AG04449 (cell line): ENCODE measurements around the gene STARD5.

Experiments
- CTCF ChIA-PET: fragments of 350-600 bp; formaldehyde crosslinking; extraction: SDS; loops from one replicate; lab custom pipeline; 2021; ENCODE audit warnings: antibody characterized with exemption; lab: Yijun Ruan, JAX
- POLR2A ChIA-PET: fragments of 400-600, 350-600 bp; formaldehyde crosslinking; extraction: SDS; loops from one replicate; lab custom pipeline; 2020; ENCODE audit warnings: antibody characterized with exemption, inconsistent platforms; lab: Yijun Ruan, JAX
- DNase-seq: peaks from one replicate; pipeline ENCODE4 v3.0.0-alpha.2; 2010; ENCODE audit warnings: low read depth, low spot score
- H3K4me3 ChIP-seq: 2 replicates; pipeline ENCODE4 v1.5.1; 2011; ENCODE audit warnings: low read depth, mild to moderate bottlenecking, control low read depth, low read length
- CTCF ChIP-seq: IDR thresholded peaks from one replicate; pipeline ENCODE4 v1.5.1; 2011; ENCODE audit warnings: mild to moderate bottlenecking, moderate library complexity, low read length, control low read depth, inconsistent platforms; ENCODE audit not compliant: insufficient read depth; ENCODE audit errors: missing control alignments

Gene STARD5

GRCh38 chr15:81297147-81297572 lies 26.8 kb downstream of the STARD5 start:
- no peak overlapping the region for H3K4me3 ChIP-seq

GRCh38 chr15:81296673-81297072 lies 27.3 kb downstream of the STARD5 start:
- TF ChIP-seq CTCF = no peak
- ChIA-PET CTCF (interaction anchor here (0.8 to 3.3 kb wide), 5 partner anchors 18 to 193 kb away, joined by 3 to 15 read pairs (median 3); no protein-coding TSS in a partner anchor), POLR2A (no interaction called here)
- no peak for DNase-seq
- no peak overlapping the region for H3K4me3 ChIP-seq

More at GRCh38 chr15:81297147-81297572, 26.8 kb downstream of the STARD5 start:
- no peak for TF ChIP-seq CTCF
- CTCF ChIA-PET = interaction anchor here (0.8 to 3.3 kb wide), 4 partner anchors 20 to 193 kb away, joined by 3 to 15 read pairs (median 3); no protein-coding TSS in a partner anchor
- POLR2A ChIA-PET = no interaction called here
- DNase-seq = no peak

- ChIA-PET CTCF (interaction anchor here (0.9 to 3.3 kb wide), 3 partner anchors 18 to 193 kb away, joined by 3 to 15 read pairs (median 4); no protein-coding TSS in a partner anchor), POLR2A (no interaction called here)
- no peak for DNase-seq
- H3K4me3 ChIP-seq = no peak overlapping the region
- no peak for TF ChIP-seq CTCF
Observed at GRCh38 chr15:81296186-81296585, 27.8 kb downstream of the STARD5 start.

- ChIA-PET CTCF (interaction anchor here (0.7 to 3.3 kb wide), 3 partner anchors 17 to 30 kb away, joined by 4 to 15 read pairs (median 4); no protein-coding TSS in a partner anchor), POLR2A (no interaction called here)
- no peak overlapping the region for H3K4me3 ChIP-seq
- no peak for TF ChIP-seq CTCF
- DNase-seq = no peak
Observed at GRCh38 chr15:81295486-81296121, 28.3 kb downstream of the STARD5 start.

- POLR2A ChIA-PET = no interaction called here
- no peak for DNase-seq
- no peak for TF ChIP-seq CTCF
- CTCF ChIA-PET = interaction anchor here (1.3 to 3.3 kb wide), 3 partner anchors 14 to 28 kb away, joined by 3 to 15 read pairs (median 3); no protein-coding TSS in a partner anchor
- no peak overlapping the region for H3K4me3 ChIP-seq
Observed at GRCh38 chr15:81294516-81294880, 29.4 kb downstream of the STARD5 start.

- ChIA-PET CTCF (interaction anchor here (0.8 to 1.5 kb wide), 3 partner anchors 13 to 28 kb away, joined by 3 to 4 read pairs (median 3); no protein-coding TSS in a partner anchor), POLR2A (no interaction called here)
- TF ChIP-seq CTCF = no peak
- no peak overlapping the region for H3K4me3 ChIP-seq
- no peak for DNase-seq
Observed at GRCh38 chr15:81293728-81294515, 30.0 kb downstream of the STARD5 start.
